Stimulated activated CD8-positive, alpha-beta memory T cell treated with anti-CD3 and anti-CD28 coated beads, Interleukin-4, amount 100 ng/mL, for 1 hour (primary cell): ENCODE results near the gene ZNF121.

Experiments used
- DNase-seq, 2 donors: peaks; one replicate each; pipeline ENCODE4 v3.0.0-alpha.2; 2020; ENCODE audit warnings: low read depth in 2 of 2, low spot score in 1 of 2

The ZNF121 gene

GRCh38 chr19:9538183-9539058 is 45.9 kb downstream of the ZNF121 start, which contains the start of gene ZNF426:
Gene ZNF426, minus strand, starts transcription at chr19:9538645. Its CDS starts 2,413 bp downstream, at chr19:9536232.
- DNase-seq = peak; percentile 65 to 71

GRCh38 chr19:9535934-9536333 is 48.4 kb downstream of the ZNF121 start:
- no peak for DNase-seq

GRCh38 chr19:9531933-9532332 is 52.4 kb downstream of the ZNF121 start:
- no peak for DNase-seq

- DNase-seq = no peak
These were observed 55.5 kb downstream of the ZNF121 start for GRCh38 chr19:9528757-9529336.

GRCh38 chr19:9523885-9524474 is 60.3 kb downstream of the ZNF121 start:
- DNase-seq = no peak
